RWPE1 (cell line): ENCODE measurements around the gene PARP1.
A peak's percentile ranks its signal among the peaks of the same experiment; 100 is the strongest.

Source experiments
- CTCF ChIA-PET: fragments of 350-600 bp; sonication (Branson Sonifier 250); formaldehyde crosslinking; extraction: SDS; loops from one replicate; lab custom pipeline; 2021; lab: Yijun Ruan, JAX
- POLR2A ChIA-PET: fragments of 400-600 bp; formaldehyde crosslinking; extraction: SDS; loops from one replicate; lab custom pipeline; 2020; ENCODE audit warnings: antibody characterized with exemption; ENCODE audit not compliant: low non-redundant PET; lab: Yijun Ruan, JAX
- DNase-seq: peaks from one replicate; pipeline ENCODE4 v3.0.0; 2012; ENCODE audit warnings: low spot score
- H3K27ac ChIP-seq: fragments of 450-650 bp; 2 replicates; pipeline ENCODE4 v1.5.1; 2017
- TF ChIP-seq, protein P1 (sequence below): fragments of 450-650 bp; conservative IDR thresholded peaks from 2 replicates; pipeline ENCODE4 v1.5.1; 2017; ENCODE audit warnings: low read depth, mild to moderate bottlenecking

Gene PARP1

DNA sequence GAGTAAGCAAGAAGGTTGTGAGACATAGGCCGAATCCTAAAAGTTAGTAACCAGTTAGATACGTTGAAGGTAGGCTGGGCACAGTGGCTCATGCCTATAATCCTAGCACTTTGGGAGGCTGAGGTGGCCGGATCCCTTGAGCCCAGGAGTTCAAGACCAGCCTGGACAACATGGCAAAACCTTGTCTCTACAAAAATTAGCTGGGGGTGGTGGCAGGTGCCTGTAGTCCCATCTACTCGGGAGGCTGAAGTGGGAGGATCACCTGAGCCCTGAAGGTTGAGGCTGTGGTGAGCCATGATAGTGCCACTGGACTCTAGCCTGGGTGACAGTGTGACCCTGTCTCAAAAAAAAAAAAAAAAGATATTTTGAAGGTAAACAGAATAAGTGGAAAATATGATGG, 1.5 kb upstream of the PARP1 start:
- ChIA-PET CTCF (interaction anchor here (0.6 kb wide), 3 partner anchors 139 to 429 kb away, joined by 3 to 6 read pairs (median 3); no protein-coding TSS in a partner anchor), POLR2A (interaction anchor here (0.5 kb wide), 1 partner anchor 11 kb away, joined by 3 read pairs; no protein-coding TSS in a partner anchor)

DNA sequence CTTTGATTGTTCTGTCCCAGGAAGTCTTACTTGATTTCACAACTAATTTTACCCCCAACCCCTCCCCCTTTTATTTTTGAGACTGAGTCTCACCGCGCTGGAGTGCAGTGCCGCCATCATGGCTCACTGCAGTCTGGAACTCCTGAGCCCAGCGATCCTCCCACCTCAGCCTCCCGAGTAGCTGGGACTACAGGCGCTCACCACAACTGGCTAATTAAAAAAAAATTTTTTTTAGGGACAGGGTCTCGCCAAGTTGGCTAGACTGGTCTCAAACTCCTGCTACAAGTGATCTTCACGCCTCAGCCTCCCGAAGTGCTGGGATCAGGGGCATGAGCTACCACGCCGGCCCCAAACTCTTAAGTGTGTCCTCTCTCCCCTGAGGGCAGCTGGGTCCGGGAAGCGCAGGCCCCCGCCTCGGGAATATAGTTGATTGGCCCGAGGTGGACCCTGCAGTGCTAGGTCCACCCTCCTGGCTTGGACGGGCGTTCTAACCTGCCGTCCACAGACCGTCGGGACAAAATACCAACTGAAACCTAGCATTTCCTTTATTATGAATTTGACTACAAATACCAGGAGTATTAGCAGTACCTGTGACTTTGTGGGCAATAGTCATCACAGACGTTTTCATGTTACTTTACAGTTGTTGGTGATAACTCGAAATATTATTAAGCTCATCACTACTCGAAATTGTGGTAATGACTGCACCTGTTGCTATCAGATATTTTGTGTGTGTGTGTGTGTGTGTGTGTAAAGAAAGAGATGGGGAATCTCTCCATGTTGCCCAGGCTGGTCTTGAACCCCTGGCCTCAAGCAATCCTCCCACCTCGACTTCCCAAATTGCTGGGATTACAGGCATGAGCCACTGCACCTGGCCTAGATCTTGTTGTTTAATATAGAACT, 642 bp upstream of the PARP1 start:
- ChIA-PET CTCF (interaction anchor here (0.5 to 1.8 kb wide), 17 partner anchors 8 to 1995 kb away, joined by 3 to 7 read pairs (median 4); partner anchors contain the start of gene LIN9), POLR2A (interaction anchor here (0.5 to 0.9 kb wide), 4 partner anchors 9 to 100 kb away, joined by 3 to 7 read pairs (median 4); partner anchors contain the start of gene LIN9)
- DNase-seq, result no peak
- H3K27ac ChIP-seq, result peak overlapping the region; percentile 95
- TF ChIP-seq, protein P1, sequence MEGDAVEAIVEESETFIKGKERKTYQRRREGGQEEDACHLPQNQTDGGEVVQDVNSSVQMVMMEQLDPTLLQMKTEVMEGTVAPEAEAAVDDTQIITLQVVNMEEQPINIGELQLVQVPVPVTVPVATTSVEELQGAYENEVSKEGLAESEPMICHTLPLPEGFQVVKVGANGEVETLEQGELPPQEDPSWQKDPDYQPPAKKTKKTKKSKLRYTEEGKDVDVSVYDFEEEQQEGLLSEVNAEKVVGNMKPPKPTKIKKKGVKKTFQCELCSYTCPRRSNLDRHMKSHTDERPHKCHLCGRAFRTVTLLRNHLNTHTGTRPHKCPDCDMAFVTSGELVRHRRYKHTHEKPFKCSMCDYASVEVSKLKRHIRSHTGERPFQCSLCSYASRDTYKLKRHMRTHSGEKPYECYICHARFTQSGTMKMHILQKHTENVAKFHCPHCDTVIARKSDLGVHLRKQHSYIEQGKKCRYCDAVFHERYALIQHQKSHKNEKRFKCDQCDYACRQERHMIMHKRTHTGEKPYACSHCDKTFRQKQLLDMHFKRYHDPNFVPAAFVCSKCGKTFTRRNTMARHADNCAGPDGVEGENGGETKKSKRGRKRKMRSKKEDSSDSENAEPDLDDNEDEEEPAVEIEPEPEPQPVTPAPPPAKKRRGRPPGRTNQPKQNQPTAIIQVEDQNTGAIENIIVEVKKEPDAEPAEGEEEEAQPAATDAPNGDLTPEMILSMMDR, result peak; percentile 53

More for the DNA sequence above, 1.5 kb upstream of the PARP1 start:
- TF ChIP-seq, protein P1, result no peak
- H3K27ac ChIP-seq, result no peak overlapping the region
- no peak for DNase-seq

DNA sequence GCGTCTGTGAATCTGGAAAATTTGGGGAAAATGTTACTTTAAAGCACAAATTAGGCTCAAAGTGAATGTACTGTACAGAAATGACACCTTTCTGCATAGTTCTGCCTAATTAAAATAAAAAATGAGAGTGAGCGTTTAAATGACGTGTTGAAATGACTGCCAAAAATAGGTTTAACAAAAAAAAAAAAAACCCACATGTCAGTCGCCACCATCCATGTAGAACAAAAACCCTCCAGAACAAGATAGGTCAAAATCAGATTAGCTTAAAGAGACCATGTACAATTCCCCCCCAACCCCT, 745 bp downstream of the PARP1 start:
- ChIA-PET POLR2A (no interaction called here), CTCF (interaction anchor here (0.6 to 1.8 kb wide), 15 partner anchors 9 to 219 kb away, joined by 3 to 7 read pairs (median 4); no protein-coding TSS in a partner anchor)
- DNase-seq, result no peak

DNA sequence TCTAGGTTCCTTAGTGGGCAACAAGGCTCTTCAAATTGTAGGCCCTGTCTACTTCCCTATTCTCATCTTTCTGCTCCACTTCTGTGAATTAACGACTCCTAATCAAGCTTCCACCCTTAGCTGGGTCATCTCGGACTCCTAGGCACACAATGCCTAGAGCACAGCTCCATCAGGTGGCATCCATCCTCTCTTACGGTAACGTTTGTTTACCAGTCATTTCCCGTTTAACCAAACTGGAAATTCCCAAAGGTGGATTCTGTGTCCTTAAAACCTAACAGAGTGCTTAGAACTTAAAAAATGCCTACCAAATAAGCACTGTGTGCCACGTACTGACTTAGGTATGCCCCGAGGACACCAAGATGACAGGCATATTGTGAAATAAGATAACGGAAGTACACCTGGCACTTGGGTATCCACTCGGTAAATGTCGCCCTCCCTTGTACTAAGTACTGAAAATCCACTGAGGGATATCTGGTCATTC, 1.5 kb downstream of the PARP1 start:
- TF ChIP-seq, protein P1, result no peak
- peak; percentile 77 for DNase-seq
- POLR2A ChIA-PET, result no interaction called here
- peak overlapping the region; percentile 95 for H3K27ac ChIP-seq
- CTCF ChIA-PET, result interaction anchor here (0.7 kb wide), 1 partner anchor 77 kb away, joined by 4 read pairs; no protein-coding TSS in a partner anchor

More for the DNA sequence above, 745 bp downstream of the PARP1 start:
- TF ChIP-seq, protein P1, result no peak
- peak overlapping the region; percentile 95 for H3K27ac ChIP-seq

DNA sequence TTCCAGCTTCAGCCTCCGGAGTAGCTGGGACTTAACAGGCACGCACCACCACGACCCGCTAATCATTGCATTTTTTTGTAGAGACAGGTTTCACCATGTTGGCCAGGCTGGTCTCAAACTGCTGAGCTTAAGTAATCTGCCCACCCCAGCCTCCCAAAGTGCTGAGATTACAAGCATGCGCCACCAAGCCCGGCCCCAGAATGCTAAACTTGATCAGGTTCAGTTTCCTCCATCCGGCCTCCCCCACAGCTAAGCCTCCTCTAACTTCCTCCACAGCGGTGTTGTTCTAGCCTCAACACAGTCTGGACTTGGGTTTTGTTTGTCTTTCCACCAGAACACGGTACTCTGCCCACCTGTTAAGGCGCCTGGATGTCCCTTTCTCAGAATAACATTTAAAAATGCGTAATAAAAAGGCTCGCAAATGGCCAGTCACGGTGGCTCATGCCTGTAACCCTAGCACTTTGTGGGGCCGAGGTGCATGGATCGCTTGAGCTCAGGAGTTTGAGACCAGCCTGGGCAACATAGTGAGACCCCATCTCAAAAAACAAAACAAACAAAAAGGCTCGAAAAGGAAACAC, 2.4 kb downstream of the PARP1 start:
- CTCF ChIA-PET, result interaction anchor here (0.6 to 0.8 kb wide), 7 partner anchors 13 to 1941 kb away, joined by 3 to 6 read pairs (median 3); no protein-coding TSS in a partner anchor

More for the DNA sequence above, 2.4 kb downstream of the PARP1 start:
- peak overlapping the region; percentile 33; the same call in 1 of the 2 replicates for H3K27ac ChIP-seq
- DNase-seq, result no peak
- POLR2A ChIA-PET, result no interaction called here
- TF ChIP-seq, protein P1, result no peak
